ENCODE results near the gene ANO1. TPM values are rescaled to one million over a fixed set of nuclear protein-coding genes. Genes with fewer than 3 reads are reported as not detected.

ANO1 gene
- total RNA-seq, 1 experiment from 2014 or later: 41.7 TPM

GRCh38 chr11:70108250-70108649, 30.1 kb downstream of the ANO1 start:
- H3K27ac ChIP-seq (ENCODE audit: low read depth, low read length): no peak overlapping the region
- no peak overlapping the region for H2AFZ ChIP-seq (ENCODE audit: low read depth, low read length, poor library complexity, severe bottlenecking)
- intact Hi-C loops (cut with micrococcal nuclease): no loop called here
- H3K9me3 ChIP-seq (ENCODE audit: control insufficient read depth in 1 of 2, insufficient read depth in 1 of 2, low read depth in 1 of 2, low read length in 2 of 2): no peaks in the 10 kb centered on the region
- no peak for DNase-seq (ENCODE audit: low read depth, low spot score)
- peaks cover 8 to 13% of the 10 kb centered on the region in 2 experiments for H3K4me1 ChIP-seq (ENCODE audit: control insufficient read depth in 1 of 2, insufficient read depth in 2 of 2, low read length in 2 of 2)
- ATAC-seq: no peak
- ChIA-PET RAD21 (ENCODE audit: low non-redundant PET in 1 of 2, low total read pairs in 2 of 2, uncharacterized antibody in 2 of 2, unreplicated experiment in 2 of 2) (no interaction called here), POLR2A (no interaction called here), CTCF (no interaction called here)
- no peak overlapping the region for H3K4me3 ChIP-seq (replicated peaks in 1 of 2; ENCODE audit: low read depth in 1 of 2, low read length in 2 of 2)
- no peaks in the 10 kb centered on the region for H3K9me2 ChIP-seq (ENCODE audit: insufficient read depth)
- no peak for TF ChIP-seq CBX3 (IDR thresholded peaks at IDR 0.05; ENCODE audit: low read depth)
- TF ChIP-seq SIN3A (IDR thresholded peaks at IDR 0.05; ENCODE audit: low read depth): no peak
- no peak for TF ChIP-seq JUND (IDR thresholded peaks at IDR 0.05)
- TF ChIP-seq EZH2phosphoT487 (IDR thresholded peaks at IDR 0.05; ENCODE audit: borderline replicate concordance): no peak
- TF ChIP-seq POLR2AphosphoS5 (IDR thresholded peaks at IDR 0.05; ENCODE audit: low read depth, low read length): no peak
- no peak for TF ChIP-seq TCF7L2 (IDR thresholded peaks at IDR 0.05; ENCODE audit: borderline replicate concordance, extremely low read depth, insufficient read depth, insufficient read length)
- no peak for TF ChIP-seq EZH2 (IDR thresholded peaks at IDR 0.05)
- no peak for TF ChIP-seq POLR2A (IDR thresholded peaks at IDR 0.05; ENCODE audit: borderline replicate concordance, extremely low read depth, insufficient read depth, insufficient read length)
- TF ChIP-seq, protein P1, sequence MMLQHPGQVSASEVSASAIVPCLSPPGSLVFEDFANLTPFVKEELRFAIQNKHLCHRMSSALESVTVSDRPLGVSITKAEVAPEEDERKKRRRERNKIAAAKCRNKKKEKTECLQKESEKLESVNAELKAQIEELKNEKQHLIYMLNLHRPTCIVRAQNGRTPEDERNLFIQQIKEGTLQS (IDR thresholded peaks at IDR 0.05): no peak
- TF ChIP-seq MAX (IDR thresholded peaks at IDR 0.05): no peak
- no peak for TF ChIP-seq SRF (IDR thresholded peaks at IDR 0.05; ENCODE audit: low read depth)
- TF ChIP-seq ELF1 (IDR thresholded peaks at IDR 0.05; ENCODE audit: borderline replicate concordance, low read depth): no peak
- TF ChIP-seq YY1 (IDR thresholded peaks at IDR 0.05; ENCODE audit: extremely low read depth, insufficient replicate concordance, low read depth, low read length): no peak
- TF ChIP-seq ZFX (IDR thresholded peaks at IDR 0.05): no peak
- no peak for TF ChIP-seq RAD21 (IDR thresholded peaks at IDR 0.05; ENCODE audit: low read depth)
- TF ChIP-seq, protein P2, sequence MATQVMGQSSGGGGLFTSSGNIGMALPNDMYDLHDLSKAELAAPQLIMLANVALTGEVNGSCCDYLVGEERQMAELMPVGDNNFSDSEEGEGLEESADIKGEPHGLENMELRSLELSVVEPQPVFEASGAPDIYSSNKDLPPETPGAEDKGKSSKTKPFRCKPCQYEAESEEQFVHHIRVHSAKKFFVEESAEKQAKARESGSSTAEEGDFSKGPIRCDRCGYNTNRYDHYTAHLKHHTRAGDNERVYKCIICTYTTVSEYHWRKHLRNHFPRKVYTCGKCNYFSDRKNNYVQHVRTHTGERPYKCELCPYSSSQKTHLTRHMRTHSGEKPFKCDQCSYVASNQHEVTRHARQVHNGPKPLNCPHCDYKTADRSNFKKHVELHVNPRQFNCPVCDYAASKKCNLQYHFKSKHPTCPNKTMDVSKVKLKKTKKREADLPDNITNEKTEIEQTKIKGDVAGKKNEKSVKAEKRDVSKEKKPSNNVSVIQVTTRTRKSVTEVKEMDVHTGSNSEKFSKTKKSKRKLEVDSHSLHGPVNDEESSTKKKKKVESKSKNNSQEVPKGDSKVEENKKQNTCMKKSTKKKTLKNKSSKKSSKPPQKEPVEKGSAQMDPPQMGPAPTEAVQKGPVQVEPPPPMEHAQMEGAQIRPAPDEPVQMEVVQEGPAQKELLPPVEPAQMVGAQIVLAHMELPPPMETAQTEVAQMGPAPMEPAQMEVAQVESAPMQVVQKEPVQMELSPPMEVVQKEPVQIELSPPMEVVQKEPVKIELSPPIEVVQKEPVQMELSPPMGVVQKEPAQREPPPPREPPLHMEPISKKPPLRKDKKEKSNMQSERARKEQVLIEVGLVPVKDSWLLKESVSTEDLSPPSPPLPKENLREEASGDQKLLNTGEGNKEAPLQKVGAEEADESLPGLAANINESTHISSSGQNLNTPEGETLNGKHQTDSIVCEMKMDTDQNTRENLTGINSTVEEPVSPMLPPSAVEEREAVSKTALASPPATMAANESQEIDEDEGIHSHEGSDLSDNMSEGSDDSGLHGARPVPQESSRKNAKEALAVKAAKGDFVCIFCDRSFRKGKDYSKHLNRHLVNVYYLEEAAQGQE (IDR thresholded peaks at IDR 0.05; ENCODE audit: low read depth): no peak
- TF ChIP-seq EGR1 (IDR thresholded peaks at IDR 0.05; ENCODE audit: low read depth): no peak
- TF ChIP-seq, protein P3, sequence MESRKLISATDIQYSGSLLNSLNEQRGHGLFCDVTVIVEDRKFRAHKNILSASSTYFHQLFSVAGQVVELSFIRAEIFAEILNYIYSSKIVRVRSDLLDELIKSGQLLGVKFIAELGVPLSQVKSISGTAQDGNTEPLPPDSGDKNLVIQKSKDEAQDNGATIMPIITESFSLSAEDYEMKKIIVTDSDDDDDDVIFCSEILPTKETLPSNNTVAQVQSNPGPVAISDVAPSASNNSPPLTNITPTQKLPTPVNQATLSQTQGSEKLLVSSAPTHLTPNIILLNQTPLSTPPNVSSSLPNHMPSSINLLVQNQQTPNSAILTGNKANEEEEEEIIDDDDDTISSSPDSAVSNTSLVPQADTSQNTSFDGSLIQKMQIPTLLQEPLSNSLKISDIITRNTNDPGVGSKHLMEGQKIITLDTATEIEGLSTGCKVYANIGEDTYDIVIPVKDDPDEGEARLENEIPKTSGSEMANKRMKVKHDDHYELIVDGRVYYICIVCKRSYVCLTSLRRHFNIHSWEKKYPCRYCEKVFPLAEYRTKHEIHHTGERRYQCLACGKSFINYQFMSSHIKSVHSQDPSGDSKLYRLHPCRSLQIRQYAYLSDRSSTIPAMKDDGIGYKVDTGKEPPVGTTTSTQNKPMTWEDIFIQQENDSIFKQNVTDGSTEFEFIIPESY (IDR thresholded peaks at IDR 0.05; ENCODE audit: extremely low read depth, insufficient replicate concordance, low read length): no peak
- H3K4me2 ChIP-seq (ENCODE audit: low read length): no peak overlapping the region
- no peak overlapping the region for H3K9ac ChIP-seq (ENCODE audit: low read length)
- no peaks in the 10 kb centered on the region; a peak in 1 of 4 replicates for H3K36me3 ChIP-seq (ENCODE audit: control insufficient read depth in 1 of 2, insufficient read depth in 2 of 2, low read length in 2 of 2)
- H3K79me2 ChIP-seq (ENCODE audit: insufficient read depth, low read length): no peaks in the 10 kb centered on the region
- BruUV-seq (replicated peaks): no TSS peak
- no peaks in the 10 kb centered on the region for H3K27me3 ChIP-seq (ENCODE audit: insufficient read depth, low read length)
- no peaks in the 10 kb centered on the region for H4K20me1 ChIP-seq (ENCODE audit: insufficient read depth)

All from HCT116 (cell line).